Measurements from ENCODE around the gene PSMC3IP. TPM values are rescaled to one million over a fixed set of nuclear protein-coding genes. Genes with fewer than 3 reads are reported as not detected.

PSMC3IP gene
- polyA plus RNA-seq, 1 donor (not counting 4 experiments of a cell fraction or from before 2014, with no cell fraction given) = 7.7 TPM

- dilution Hi-C loops (cut with MboI; ENCODE audit: extremely low pct_ligation_motif_present, low sequenced_read_pairs) = no loop called here
- peak overlapping the region in 1 of 3 experiments; percentile 46 for H3K4me3 ChIP-seq (ENCODE audit: control insufficient read depth in 2 of 3, extremely low read depth in 1 of 3, insufficient read depth in 2 of 3, low read depth in 1 of 3, low read length in 3 of 3)
- no peak for FAIRE-seq
- H2AFZ ChIP-seq (ENCODE audit: control insufficient read depth, low read length) = no peak overlapping the region
- peaks cover 8% of the 10 kb centered on the region for H3K79me2 ChIP-seq (ENCODE audit: control insufficient read depth, insufficient read depth, low read length)
- H3K9ac ChIP-seq (ENCODE audit: control insufficient read depth, extremely low read depth, insufficient read depth, low read length) = no peak overlapping the region
- peak overlapping the region; percentile 76 for H3K4me2 ChIP-seq (ENCODE audit: control insufficient read depth, extremely low read depth, insufficient read depth, low read depth, low read length)
- H3K27me3 ChIP-seq (ENCODE audit: control insufficient read depth, extremely low read depth, insufficient read depth, low read length) = no peaks in the 10 kb centered on the region
- no peaks in the 10 kb centered on the region for H4K20me1 ChIP-seq (ENCODE audit: control insufficient read depth, extremely low read depth, insufficient read depth, low read length)
- H3K9me3 ChIP-seq (ENCODE audit: control insufficient read depth, low read depth, low read length) = no peaks in the 10 kb centered on the region
- H3K27ac ChIP-seq (ENCODE audit: control insufficient read depth, insufficient read depth, low read length) = no peak overlapping the region
- TF ChIP-seq EZH2 (IDR thresholded peaks at IDR 0.05; ENCODE audit: low read length) (no peak), CTCF (optimal IDR thresholded peaks at IDR 0.05 in 1 of 3, IDR thresholded peaks at IDR 0.05 in 1 of 3, conservative IDR thresholded peaks at IDR 0.05 in 1 of 3; ENCODE audit: extremely low read depth in 1 of 3, insufficient read depth in 2 of 3, low read length in 3 of 3) (no peak)
- peaks cover 19% of the 10 kb centered on the region for H3K4me1 ChIP-seq (ENCODE audit: control insufficient read depth, extremely low read depth, insufficient read depth, low read length)
- H3K9me1 ChIP-seq (ENCODE audit: control insufficient read depth, extremely low read depth, insufficient read depth, low read length) = no peaks in the 10 kb centered on the region
- no peak for DNase-seq (ENCODE audit: low read depth, low spot score)
- peaks cover 0 to 3% of the 10 kb centered on the region in 2 experiments for H3K36me3 ChIP-seq (ENCODE audit: control insufficient read depth in 2 of 2, extremely low read depth in 1 of 2, insufficient read depth in 2 of 2, low read length in 2 of 2)
These were observed 28.4 kb downstream of the PSMC3IP start for GRCh38 chr17:42548993-42549755.

GRCh38 chr17:42548070-42548837 is 29.3 kb downstream of the PSMC3IP start:
- dilution Hi-C loops (cut with MboI; ENCODE audit: extremely low pct_ligation_motif_present, low sequenced_read_pairs) = no loop called here
- Histone ChIP-seq H3K36me3 (ENCODE audit: control insufficient read depth in 2 of 2, extremely low read depth in 1 of 2, insufficient read depth in 2 of 2, low read length in 2 of 2) (peaks cover 0 to 7% of the 10 kb centered on the region in 2 experiments), H3K4me2 (ENCODE audit: control insufficient read depth, extremely low read depth, insufficient read depth, low read depth, low read length) (peak overlapping the region; percentile 76), H2AFZ (ENCODE audit: control insufficient read depth, low read length) (peak overlapping the region; percentile 43), H3K27me3 (ENCODE audit: control insufficient read depth, extremely low read depth, insufficient read depth, low read length) (no peaks in the 10 kb centered on the region), H3K4me1 (ENCODE audit: control insufficient read depth, extremely low read depth, insufficient read depth, low read length) (peaks cover 11% of the 10 kb centered on the region), H3K27ac (ENCODE audit: control insufficient read depth, insufficient read depth, low read length) (no peak overlapping the region), H3K9me1 (ENCODE audit: control insufficient read depth, extremely low read depth, insufficient read depth, low read length) (no peaks in the 10 kb centered on the region), H3K4me3 (ENCODE audit: control insufficient read depth in 2 of 3, extremely low read depth in 1 of 3, insufficient read depth in 2 of 3, low read depth in 1 of 3, low read length in 3 of 3) (peak overlapping the region; percentile 32 to 46 (median 35)), H4K20me1 (ENCODE audit: control insufficient read depth, extremely low read depth, insufficient read depth, low read length) (no peaks in the 10 kb centered on the region), H3K9me3 (ENCODE audit: control insufficient read depth, low read depth, low read length) (no peaks in the 10 kb centered on the region), H3K9ac (ENCODE audit: control insufficient read depth, extremely low read depth, insufficient read depth, low read length) (no peak overlapping the region), H3K79me2 (ENCODE audit: control insufficient read depth, insufficient read depth, low read length) (peaks cover 3% of the 10 kb centered on the region)
- peak; percentile 47 to 92 (median 85) for TF ChIP-seq CTCF (optimal IDR thresholded peaks at IDR 0.05 in 1 of 3, IDR thresholded peaks at IDR 0.05 in 1 of 3, conservative IDR thresholded peaks at IDR 0.05 in 1 of 3; ENCODE audit: extremely low read depth in 1 of 3, insufficient read depth in 2 of 3, low read length in 3 of 3)
- TF ChIP-seq EZH2 (IDR thresholded peaks at IDR 0.05; ENCODE audit: low read length) = no peak
- DNase-seq (ENCODE audit: low read depth, low spot score) (no peak), FAIRE-seq (no peak)
